ENCODE results near the gene PDE10A.

The PDE10A gene

GRCh38 chr6:165515963-165516624 lies 146.9 kb downstream of the PDE10A start:
- no peak for TF ChIP-seq FOXP2 (optimal IDR thresholded peaks at IDR 0.05; ENCODE audit: borderline replicate concordance, extremely low read depth, extremely low read length, insufficient read depth)
- TF ChIP-seq TAF1 (IDR thresholded peaks at IDR 0.05; ENCODE audit: borderline replicate concordance, insufficient read depth, low read length) = no peak
- TF ChIP-seq SIN3A (IDR thresholded peaks at IDR 0.05; ENCODE audit: borderline replicate concordance, insufficient read depth, low read length) = no peak
- TF ChIP-seq POLR2AphosphoS5 (IDR thresholded peaks at IDR 0.05; ENCODE audit: low read depth, low read length) = no peak
- TF ChIP-seq, protein P1, sequence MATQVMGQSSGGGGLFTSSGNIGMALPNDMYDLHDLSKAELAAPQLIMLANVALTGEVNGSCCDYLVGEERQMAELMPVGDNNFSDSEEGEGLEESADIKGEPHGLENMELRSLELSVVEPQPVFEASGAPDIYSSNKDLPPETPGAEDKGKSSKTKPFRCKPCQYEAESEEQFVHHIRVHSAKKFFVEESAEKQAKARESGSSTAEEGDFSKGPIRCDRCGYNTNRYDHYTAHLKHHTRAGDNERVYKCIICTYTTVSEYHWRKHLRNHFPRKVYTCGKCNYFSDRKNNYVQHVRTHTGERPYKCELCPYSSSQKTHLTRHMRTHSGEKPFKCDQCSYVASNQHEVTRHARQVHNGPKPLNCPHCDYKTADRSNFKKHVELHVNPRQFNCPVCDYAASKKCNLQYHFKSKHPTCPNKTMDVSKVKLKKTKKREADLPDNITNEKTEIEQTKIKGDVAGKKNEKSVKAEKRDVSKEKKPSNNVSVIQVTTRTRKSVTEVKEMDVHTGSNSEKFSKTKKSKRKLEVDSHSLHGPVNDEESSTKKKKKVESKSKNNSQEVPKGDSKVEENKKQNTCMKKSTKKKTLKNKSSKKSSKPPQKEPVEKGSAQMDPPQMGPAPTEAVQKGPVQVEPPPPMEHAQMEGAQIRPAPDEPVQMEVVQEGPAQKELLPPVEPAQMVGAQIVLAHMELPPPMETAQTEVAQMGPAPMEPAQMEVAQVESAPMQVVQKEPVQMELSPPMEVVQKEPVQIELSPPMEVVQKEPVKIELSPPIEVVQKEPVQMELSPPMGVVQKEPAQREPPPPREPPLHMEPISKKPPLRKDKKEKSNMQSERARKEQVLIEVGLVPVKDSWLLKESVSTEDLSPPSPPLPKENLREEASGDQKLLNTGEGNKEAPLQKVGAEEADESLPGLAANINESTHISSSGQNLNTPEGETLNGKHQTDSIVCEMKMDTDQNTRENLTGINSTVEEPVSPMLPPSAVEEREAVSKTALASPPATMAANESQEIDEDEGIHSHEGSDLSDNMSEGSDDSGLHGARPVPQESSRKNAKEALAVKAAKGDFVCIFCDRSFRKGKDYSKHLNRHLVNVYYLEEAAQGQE (IDR thresholded peaks at IDR 0.05; ENCODE audit: insufficient read depth in 1 of 2, low read depth in 2 of 2, low read length in 2 of 2) = no peak

- TF ChIP-seq TAF1 (IDR thresholded peaks at IDR 0.05; ENCODE audit: borderline replicate concordance, insufficient read depth, low read length) = no peak
- no peak for TF ChIP-seq SIN3A (IDR thresholded peaks at IDR 0.05; ENCODE audit: borderline replicate concordance, insufficient read depth, low read length)
- no peak for TF ChIP-seq FOXP2 (optimal IDR thresholded peaks at IDR 0.05; ENCODE audit: borderline replicate concordance, extremely low read depth, extremely low read length, insufficient read depth)
- TF ChIP-seq POLR2AphosphoS5 (IDR thresholded peaks at IDR 0.05; ENCODE audit: low read depth, low read length) = no peak
- TF ChIP-seq, protein P1 (IDR thresholded peaks at IDR 0.05; ENCODE audit: insufficient read depth in 1 of 2, low read depth in 2 of 2, low read length in 2 of 2) = no peak
Observed at GRCh38 chr6:165514621-165515020, 148.4 kb downstream of the PDE10A start.

GRCh38 chr6:165511807-165512206 lies 151.2 kb downstream of the PDE10A start:
- TF ChIP-seq FOXP2 (optimal IDR thresholded peaks at IDR 0.05; ENCODE audit: borderline replicate concordance, extremely low read depth, extremely low read length, insufficient read depth) (no peak), TAF1 (IDR thresholded peaks at IDR 0.05; ENCODE audit: borderline replicate concordance, insufficient read depth, low read length) (no peak), POLR2AphosphoS5 (IDR thresholded peaks at IDR 0.05; ENCODE audit: low read depth, low read length) (no peak), SIN3A (IDR thresholded peaks at IDR 0.05; ENCODE audit: borderline replicate concordance, insufficient read depth, low read length) (no peak)
- TF ChIP-seq, protein P1 (IDR thresholded peaks at IDR 0.05; ENCODE audit: insufficient read depth in 1 of 2, low read depth in 2 of 2, low read length in 2 of 2) = no peak

- TF ChIP-seq, protein P1 (IDR thresholded peaks at IDR 0.05; ENCODE audit: insufficient read depth in 1 of 2, low read depth in 2 of 2, low read length in 2 of 2) = no peak
- TF ChIP-seq TAF1 (IDR thresholded peaks at IDR 0.05; ENCODE audit: borderline replicate concordance, insufficient read depth, low read length) (no peak), POLR2AphosphoS5 (IDR thresholded peaks at IDR 0.05; ENCODE audit: low read depth, low read length) (no peak), FOXP2 (optimal IDR thresholded peaks at IDR 0.05; ENCODE audit: borderline replicate concordance, extremely low read depth, extremely low read length, insufficient read depth) (no peak)
Observed at GRCh38 chr6:165508321-165508869, 154.6 kb downstream of the PDE10A start.

All from PFSK-1 (cell line).